Left renal cortex interstitium (tissue), 4 donors: ENCODE results near the gene CAMSAP3. TPM values are rescaled to one million over a fixed set of nuclear protein-coding genes. Genes with fewer than 3 reads are reported as not detected.
A peak's percentile ranks its signal among the peaks of the same experiment; 100 is the strongest.

Experiments
- DNase-seq, 4 donors: peaks; one replicate each; pipeline ENCODE4 v3.0.0-alpha.2; 2013; ENCODE audit warnings: low read depth in 4 of 4, low spot score in 2 of 4, missing footprints in 1 of 4
- polyA plus RNA-seq, 4 donors: library from polyadenylated mRNA; unstranded; fragments of 120-200 nt; gene quantifications; one replicate each; pipeline ENCODE4 v1.2.1, GENCODE V29; 2013; ENCODE audit not compliant: insufficient read length in 4 of 4

CAMSAP3 gene
- polyA plus RNA-seq: 10 to 100 TPM; 12.3 to 30.3 (median 22.0) TPM

- peak in 3 of 4 donors; percentile 23 to 27 (median 26) for DNase-seq
Measured at GRCh38 chr19:7595466-7596133, at the start of gene CAMSAP3. Gene CAMSAP3 (plus strand): TSS chr19:7595863. CDS start chr19:7596003, 140 bp downstream.

GRCh38 chr19:7545904-7546303 lies 49.8 kb upstream of the CAMSAP3 start:
- no peak for DNase-seq

GRCh38 chr19:7547159-7547558 lies 48.5 kb upstream of the CAMSAP3 start:
- DNase-seq: no peak

GRCh38 chr19:7549429-7550148 lies 46.1 kb upstream of the CAMSAP3 start:
- no peak for DNase-seq

GRCh38 chr19:7550169-7550770 lies 45.4 kb upstream of the CAMSAP3 start:
- DNase-seq: no peak

- DNase-seq: peak in 3 of 4 donors; percentile 69 to 92 (median 83)
Measured at GRCh38 chr19:7550987-7551761, 44.5 kb upstream of the CAMSAP3 start.

- no peak for DNase-seq
Measured at GRCh38 chr19:7552781-7553180, 42.9 kb upstream of the CAMSAP3 start.

GRCh38 chr19:7554565-7554964 lies 41.1 kb upstream of the CAMSAP3 start:
- no peak for DNase-seq

GRCh38 chr19:7554990-7555864 lies 40.4 kb upstream of the CAMSAP3 start:
- DNase-seq: no peak

GRCh38 chr19:7556696-7557315 lies 38.9 kb upstream of the CAMSAP3 start:
- no peak for DNase-seq

GRCh38 chr19:7558667-7559066 lies 37.0 kb upstream of the CAMSAP3 start:
- DNase-seq: no peak

GRCh38 chr19:7559102-7559501 lies 36.6 kb upstream of the CAMSAP3 start:
- no peak for DNase-seq

GRCh38 chr19:7560255-7560654 lies 35.4 kb upstream of the CAMSAP3 start:
- no peak for DNase-seq

GRCh38 chr19:7561325-7561724 lies 34.3 kb upstream of the CAMSAP3 start:
- no peak for DNase-seq

GRCh38 chr19:7562646-7563393 lies 32.8 kb upstream of the CAMSAP3 start:
- DNase-seq: no peak

GRCh38 chr19:7564866-7565265 lies 30.8 kb upstream of the CAMSAP3 start:
- no peak for DNase-seq

GRCh38 chr19:7565332-7565731 lies 30.3 kb upstream of the CAMSAP3 start:
- DNase-seq: no peak

- DNase-seq: no peak
Measured at GRCh38 chr19:7570761-7571160, 24.9 kb upstream of the CAMSAP3 start.
